Spleen (tissue), 11 donors: ENCODE data around the gene ZNF774. TPM values are rescaled to one million over a fixed set of nuclear protein-coding genes. Genes with fewer than 3 reads are reported as not detected.
"Not testable (repeated sequence)": the region's sequence is repeated elsewhere in the genome, so short reads cannot be mapped to it uniquely, and the experiment has no call there.

ENCODE experiments used
- DNase-seq: peaks from one replicate; pipeline ENCODE4 v3.0.0-alpha.2; 2020
- H3K27ac ChIP-seq, 8 donors: fragments of 200-600 bp; sonication (generic) in 7 of 8; 1 replicate in 4 of 8; 2 replicates in 4 of 8; pipeline versions ENCODE4 v1.5.0 to v1.8.0; 2016 to 2021; ENCODE audit warnings: inconsistent platforms in 4 of 8, mild to moderate bottlenecking in 4 of 8, moderate library complexity in 1 of 8
- H3K27me3 ChIP-seq, 7 donors: fragments of 200-600 bp; sonication (generic) in 6 of 7; replicated peaks in 1 of 7; 1 replicate in 4 of 7; 2 replicates in 3 of 7; pipeline versions ENCODE4 v1.5.0 to v1.8.0; 2016 to 2021; ENCODE audit warnings: inconsistent platforms in 3 of 7, mild to moderate bottlenecking in 1 of 7
- H3K36me3 ChIP-seq, 6 donors: fragments of 200-600 bp; sonication (generic) in 5 of 6; 1 replicate in 4 of 6; 2 replicates in 2 of 6; pipeline versions ENCODE4 v1.5.0 to v1.8.0; 2016 to 2021; ENCODE audit warnings: inconsistent platforms in 2 of 6
- H3K4me1 ChIP-seq, 6 donors: fragments of 200-600 bp; sonication (generic) in 5 of 6; 1 replicate in 3 of 6; 2 replicates in 3 of 6; pipeline versions ENCODE4 v1.5.0 to v1.8.0; 2016 to 2021; ENCODE audit warnings: inconsistent platforms in 3 of 6
- H3K4me3 ChIP-seq, 8 donors: fragments of 200-600 bp; sonication (generic) in 7 of 8; 1 replicate in 4 of 8; 2 replicates in 4 of 8; pipeline versions ENCODE4 v1.5.0 to v1.8.0; 2016 to 2021; ENCODE audit warnings: inconsistent platforms in 4 of 8, mild to moderate bottlenecking in 4 of 8, moderate library complexity in 2 of 8
- H3K9me3 ChIP-seq, 8 donors: fragments of 200-600 bp; sonication (generic) in 7 of 8; 1 replicate in 4 of 8; 2 replicates in 4 of 8; pipeline versions ENCODE4 v1.5.0 to v1.8.0; 2016 to 2021; ENCODE audit warnings: inconsistent platforms in 4 of 8
- CTCF ChIP-seq, 11 experiments: fragments of 200-600 bp in 7 of 11; fragments of 450-650 bp in 4 of 11; sonication (generic) in 4 of 11; IDR thresholded peaks in 8 of 11; conservative IDR thresholded peaks in 3 of 11; 1 replicate in 7 of 11; 2 replicates in 4 of 11; pipeline versions ENCODE4 v1.4.0 to v1.8.0; 2016 to 2021; ENCODE audit warnings: antibody characterized with exemption in 11 of 11, inconsistent platforms in 4 of 11, mild to moderate bottlenecking in 1 of 11
- POLR2A ChIP-seq, 3 donors: fragments of 450-650 bp; IDR thresholded peaks; one replicate each; pipeline ENCODE4 v1.5.1; 2017; ENCODE audit warnings: antibody characterized with exemption in 3 of 3, mild to moderate bottlenecking in 1 of 3
- POLR2AphosphoS5 ChIP-seq, 3 donors: sonication (generic); formaldehyde crosslinking; IDR thresholded peaks; one replicate each; pipeline ENCODE4 v1.5.1; 2017; ENCODE audit warnings: antibody characterized with exemption in 3 of 3
- WGBS, 5 donors: extraction: QIAGEN DNeasy Blood & Tissue Kit in 3 of 5; methylation state at CpG; one replicate each; pipeline versions ENCODE4 v1.1.5 to v1.1.7; 2013 to 2018; 5-methylcytosine and 5-hydroxymethylcytosine counted together
- intact Hi-C: fragments of 100-400 bp; cut with DNase I; formaldehyde crosslinking; loops from one replicate; pipeline ENCODE4 v1.15.0; 2023; ENCODE audit warnings: low total_unique reads
- polyA plus RNA-seq, 3 donors: library from polyadenylated mRNA; stranded (reverse); fragments of 200-250 nt; gene quantifications; one replicate each; pipeline ENCODE4 v1.2.1, GENCODE V29; 2013
- total RNA-seq, 7 donors: library from RNA; depleted of rRNA in 3 of 7; stranded (reverse); fragments of >200 nt in 3 of 7; fragmentation: NEBNext Ultra II Directional in 4 of 7; extraction: Animal tissue kit (Norgen Biotek cat#: 25700) in 4 of 7; gene quantifications; one replicate each; pipeline versions ENCODE4 v1.1.0 to v1.2.1, GENCODE V29; 2016 to 2021
- donor health status: healthy with polysubstance abuse.
- donor health status: DM: no; HTN: no; CAD: no; lungs with moderate emphysema.
- donor health status: DM: no; HTN: no; CAD: no.
- donor health status: Bipolar disorder and iron deficiency.
- donor health status: healthy.
- donor health status: DM: no; HTN: no; CAD: no.
- donor health status: DM: yes; HTN: yes; CAD: no.

The ZNF774 gene
- total and polyA plus RNA-seq, 10 donors, result 0.17 to 4.2 (median 1.6) TPM

GRCh38 chr15:90343302-90343790 lies 8.7 kb upstream of the ZNF774 start:
- intact Hi-C loops, result no loop called here
- peaks cover 16 to 37% (median 32%) of the 10 kb centered on the region in 6 donors for H3K4me1 ChIP-seq
- no peaks in the 10 kb centered on the region for H3K9me3 ChIP-seq
- no peak overlapping the region for H3K4me3 ChIP-seq
- H3K27me3 ChIP-seq, result peaks cover 0 to 7% (median 0%) of the 10 kb centered on the region in 7 donors
- 69 to 84% (median 77%) methylated on average over 5 of the region's 5 CpGs for WGBS, 5 donors
- H3K36me3 ChIP-seq, result no peaks in the 10 kb centered on the region
- TF ChIP-seq POLR2A (IDR thresholded peaks at IDR 0.05) (no peak), POLR2AphosphoS5 (IDR thresholded peaks at IDR 0.05) (no peak), CTCF (IDR thresholded peaks at IDR 0.05 in 8 of 11, conservative IDR thresholded peaks at IDR 0.05 in 3 of 11) (no peak)
- DNase-seq, result no peak
- peak overlapping the region in 6 of 8 donors; percentile 17 to 63 (median 33) for H3K27ac ChIP-seq

- Histone ChIP-seq H3K4me1 (peaks cover 16 to 37% (median 32%) of the 10 kb centered on the region in 6 donors), H3K27ac (no peak overlapping the region), H3K27me3 (peaks cover 0 to 20% (median 0%) of the 10 kb centered on the region in 7 donors), H3K9me3 (no peaks in the 10 kb centered on the region), H3K4me3 (no peak overlapping the region), H3K36me3 (no peaks in the 10 kb centered on the region)
- 69 to 88% (median 74%) methylated on average over 1 of the region's 1 CpG for WGBS, 5 donors
- intact Hi-C loops, result no loop called here
- TF ChIP-seq POLR2AphosphoS5 (IDR thresholded peaks at IDR 0.05), result no peak
- no peak for TF ChIP-seq POLR2A (IDR thresholded peaks at IDR 0.05)
- no peak for DNase-seq
Observed at GRCh38 chr15:90344662-90345061, 7.4 kb upstream of the ZNF774 start.

- no peak for TF ChIP-seq POLR2A (IDR thresholded peaks at IDR 0.05)
- no peak for TF ChIP-seq POLR2AphosphoS5 (IDR thresholded peaks at IDR 0.05)
- Histone ChIP-seq H3K4me3 (no peak overlapping the region), H3K27ac (no peak overlapping the region), H3K9me3 (no peaks in the 10 kb centered on the region), H3K4me1 (peaks cover 16 to 37% (median 32%) of the 10 kb centered on the region in 6 donors), H3K36me3 (no peaks in the 10 kb centered on the region), H3K27me3 (peaks cover 0 to 31% (median 0%) of the 10 kb centered on the region in 7 donors)
- no peak for DNase-seq
- intact Hi-C loops, result no loop called here
- WGBS, 5 donors, result 25 to 54% (median 34%) methylated on average over 2 of the region's 2 CpGs
Observed at GRCh38 chr15:90345857-90346256, 6.2 kb upstream of the ZNF774 start.

- H3K27ac ChIP-seq, intact Hi-C loops, H3K4me3 ChIP-seq, H3K9me3 ChIP-seq, DNase-seq, H3K36me3 ChIP-seq: not testable (repeated sequence)
- H3K4me1 ChIP-seq, result peaks cover 17 to 41% (median 29%) of the 10 kb centered on the region in 6 donors
- 91 to 100% (median 96%) methylated on average over 1 of the region's 1 CpG for WGBS, 5 donors
- H3K27me3 ChIP-seq, result peaks cover 0 to 31% (median 0%) of the 10 kb centered on the region in 7 donors
Observed at GRCh38 chr15:90347431-90348065, 4.5 kb upstream of the ZNF774 start.

GRCh38 chr15:90348456-90348855 lies 3.6 kb upstream of the ZNF774 start:
- Histone ChIP-seq H3K27ac (no peak overlapping the region), H3K9me3 (no peaks in the 10 kb centered on the region), H3K4me3 (no peak overlapping the region), H3K27me3 (peaks cover 0 to 31% (median 0%) of the 10 kb centered on the region in 7 donors), H3K36me3 (no peaks in the 10 kb centered on the region), H3K4me1 (peaks cover 8 to 37% (median 23%) of the 10 kb centered on the region in 6 donors)
- intact Hi-C loops, result no loop called here
- WGBS, 5 donors, result 93 to 98% (median 95%) methylated on average over 6 of the region's 6 CpGs
- no peak for DNase-seq
- TF ChIP-seq CTCF (IDR thresholded peaks at IDR 0.05 in 8 of 11, conservative IDR thresholded peaks at IDR 0.05 in 3 of 11), result no peak
- no peak for TF ChIP-seq POLR2AphosphoS5 (IDR thresholded peaks at IDR 0.05)
- no peak for TF ChIP-seq POLR2A (IDR thresholded peaks at IDR 0.05)
